Loucy (cell line): ENCODE results near the gene RALGAPA1.

Experiments
- H2AFZ ChIP-seq: fragments of 200-600 bp; sonication (generic); 2 replicates; pipeline ENCODE4 v1.6.0; 2016; ENCODE audit warnings: antibody characterized with exemption, mild to moderate bottlenecking, low read length, moderate library complexity
- H3F3A ChIP-seq: fragments of 200-600 bp; 2 replicates; pipeline ENCODE4 v1.6.0; 2016; ENCODE audit warnings: antibody characterized with exemption, low read depth, mild to moderate bottlenecking
- H3K27me3 ChIP-seq: fragments of 200-600 bp; sonication (generic); 2 replicates; pipeline ENCODE4 v1.6.1; 2014; ENCODE audit warnings: low read length, mild to moderate bottlenecking; ENCODE audit not compliant: insufficient read depth, poor library complexity, severe bottlenecking
- H3K36me3 ChIP-seq: fragments of 200-600 bp; sonication (generic); 2 replicates; pipeline ENCODE4 v1.6.1; 2016; ENCODE audit warnings: low read length; ENCODE audit not compliant: insufficient read depth
- H3K4me1 ChIP-seq: fragments of 200-600 bp; sonication (generic); 2 replicates; pipeline ENCODE4 v1.5.1; 2014; ENCODE audit warnings: low read length, mild to moderate bottlenecking; ENCODE audit not compliant: insufficient read depth, poor library complexity, severe bottlenecking
- H3K4me2 ChIP-seq: fragments of 200-600 bp; sonication (generic); 2 replicates; pipeline ENCODE4 v1.6.0; 2014; ENCODE audit warnings: antibody characterized with exemption, low read length, low read depth, mild to moderate bottlenecking; ENCODE audit not compliant: poor library complexity, severe bottlenecking
- H3K4me3 ChIP-seq: fragments of 200-600 bp; sonication (generic); 2 replicates; pipeline ENCODE4 v1.5.1; 2014; ENCODE audit warnings: low read length, mild to moderate bottlenecking, mixed read lengths; ENCODE audit not compliant: poor library complexity, severe bottlenecking
- H3K79me2 ChIP-seq: fragments of 200-600 bp; sonication (generic); 2 replicates; pipeline ENCODE4 v1.6.1; 2014; ENCODE audit warnings: low read length; ENCODE audit not compliant: insufficient read depth
- H3K9ac ChIP-seq: fragments of 200-600 bp; sonication (generic); 2 replicates; pipeline ENCODE4 v1.6.0; 2014; ENCODE audit warnings: mild to moderate bottlenecking, low read depth, low read length, moderate library complexity; ENCODE audit not compliant: poor library complexity, severe bottlenecking
- H3K9me2 ChIP-seq: fragments of 200-600 bp; sonication (generic); replicated peaks from 2 replicates; pipeline ENCODE4 v1.6.1; 2016; ENCODE audit warnings: low read depth, low read length, mixed read lengths
- H3K9me3 ChIP-seq: fragments of 200-600 bp; sonication (generic); 2 replicates; pipeline ENCODE4 v1.6.1; 2014; ENCODE audit warnings: mild to moderate bottlenecking, antibody characterized with exemption, low read length, low read depth; ENCODE audit not compliant: insufficient read depth
- H4K20me1 ChIP-seq: fragments of 200-600 bp; sonication (generic); 2 replicates; pipeline ENCODE4 v1.6.0; 2014; ENCODE audit warnings: antibody characterized with exemption, low read length, mild to moderate bottlenecking; ENCODE audit not compliant: insufficient read depth, poor library complexity, severe bottlenecking
- EZH2phosphoT487 ChIP-seq: fragments of 200-600 bp; IDR thresholded peaks from 2 replicates; pipeline ENCODE4 v1.6.1; 2018; ENCODE audit warnings: antibody characterized with exemption, mild to moderate bottlenecking, moderate library complexity, borderline replicate concordance
- TF ChIP-seq, protein P1 (sequence below): fragments of 200-600 bp; sonication (generic); conservative IDR thresholded peaks from 2 replicates; pipeline ENCODE4 v1.5.1; 2014; ENCODE audit warnings: mild to moderate bottlenecking, antibody characterized with exemption, low read length

The RALGAPA1 gene

DNA sequence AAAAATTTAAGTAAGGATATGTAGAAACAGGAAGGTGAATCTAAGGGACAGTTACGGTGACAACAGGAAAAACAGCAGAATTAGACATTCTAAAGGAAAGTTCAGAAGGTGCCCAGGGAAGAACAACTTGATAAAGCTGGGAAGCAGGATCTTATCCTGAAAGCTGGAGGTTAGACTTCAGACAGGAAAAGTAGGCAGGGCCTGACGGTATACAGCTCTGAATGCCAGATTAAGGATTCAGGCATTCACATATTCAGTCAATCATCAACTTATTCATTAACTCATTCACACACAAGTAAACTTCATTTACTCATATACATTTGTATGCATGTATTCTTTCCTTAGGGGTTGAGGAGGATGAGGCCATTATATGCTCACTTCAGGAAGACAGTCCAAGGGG lies 81.3 kb downstream of the RALGAPA1 start:
- Histone ChIP-seq H2AFZ (no peak overlapping the region), H3K27me3 (no peaks in the 10 kb centered on the region), H3K79me2 (no peaks in the 10 kb centered on the region), H3K36me3 (no peaks in the 10 kb centered on the region), H3K4me2 (no peak overlapping the region), H3K9me3 (no peaks in the 10 kb centered on the region), H3F3A (no peaks in the 10 kb centered on the region), H3K4me3 (no peak overlapping the region), H3K9me2 (no peaks in the 10 kb centered on the region), H3K9ac (no peak overlapping the region), H4K20me1 (no peaks in the 10 kb centered on the region), H3K4me1 (no peaks in the 10 kb centered on the region)
- TF ChIP-seq, protein P1, sequence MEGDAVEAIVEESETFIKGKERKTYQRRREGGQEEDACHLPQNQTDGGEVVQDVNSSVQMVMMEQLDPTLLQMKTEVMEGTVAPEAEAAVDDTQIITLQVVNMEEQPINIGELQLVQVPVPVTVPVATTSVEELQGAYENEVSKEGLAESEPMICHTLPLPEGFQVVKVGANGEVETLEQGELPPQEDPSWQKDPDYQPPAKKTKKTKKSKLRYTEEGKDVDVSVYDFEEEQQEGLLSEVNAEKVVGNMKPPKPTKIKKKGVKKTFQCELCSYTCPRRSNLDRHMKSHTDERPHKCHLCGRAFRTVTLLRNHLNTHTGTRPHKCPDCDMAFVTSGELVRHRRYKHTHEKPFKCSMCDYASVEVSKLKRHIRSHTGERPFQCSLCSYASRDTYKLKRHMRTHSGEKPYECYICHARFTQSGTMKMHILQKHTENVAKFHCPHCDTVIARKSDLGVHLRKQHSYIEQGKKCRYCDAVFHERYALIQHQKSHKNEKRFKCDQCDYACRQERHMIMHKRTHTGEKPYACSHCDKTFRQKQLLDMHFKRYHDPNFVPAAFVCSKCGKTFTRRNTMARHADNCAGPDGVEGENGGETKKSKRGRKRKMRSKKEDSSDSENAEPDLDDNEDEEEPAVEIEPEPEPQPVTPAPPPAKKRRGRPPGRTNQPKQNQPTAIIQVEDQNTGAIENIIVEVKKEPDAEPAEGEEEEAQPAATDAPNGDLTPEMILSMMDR: no peak
- no peak for TF ChIP-seq EZH2phosphoT487

DNA sequence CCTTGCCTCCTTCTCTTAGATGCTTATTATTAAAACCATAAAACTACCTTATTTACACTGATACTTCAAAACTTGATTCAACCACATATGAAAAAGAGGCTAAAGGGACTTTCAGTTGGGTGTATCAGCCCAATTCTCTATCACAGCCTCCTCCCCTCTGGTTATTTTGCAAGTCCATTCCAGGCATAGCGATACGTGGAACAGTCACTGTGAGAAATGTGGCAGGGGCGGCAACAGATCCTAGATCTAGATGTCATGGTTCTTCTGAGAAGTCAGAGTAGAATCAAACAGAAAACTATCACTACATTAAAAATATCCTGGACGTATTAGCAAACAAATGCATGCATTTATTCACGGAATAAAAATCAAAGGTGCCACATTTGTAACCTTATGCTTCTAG lies 83.2 kb downstream of the RALGAPA1 start:
- TF ChIP-seq, protein P1: no peak
- no peak for TF ChIP-seq EZH2phosphoT487
- no peak overlapping the region for H3K9ac ChIP-seq
- H3K4me3 ChIP-seq: no peak overlapping the region
- H3K4me1 ChIP-seq: no peaks in the 10 kb centered on the region
- H3F3A ChIP-seq: no peaks in the 10 kb centered on the region
- H3K27me3 ChIP-seq: no peaks in the 10 kb centered on the region
- no peaks in the 10 kb centered on the region for H3K36me3 ChIP-seq
- H3K4me2 ChIP-seq: no peak overlapping the region
- no peak overlapping the region for H2AFZ ChIP-seq
- no peaks in the 10 kb centered on the region for H3K79me2 ChIP-seq
- no peaks in the 10 kb centered on the region for H4K20me1 ChIP-seq
- H3K9me3 ChIP-seq: no peaks in the 10 kb centered on the region
- H3K9me2 ChIP-seq: no peaks in the 10 kb centered on the region

GRCh38 chr14:35715079-35715478 lies 94.0 kb downstream of the RALGAPA1 start:
- H3K9me3 ChIP-seq: no peaks in the 10 kb centered on the region
- H3K9me2 ChIP-seq: no peaks in the 10 kb centered on the region
- H3F3A ChIP-seq: no peaks in the 10 kb centered on the region
- no peak overlapping the region for H3K9ac ChIP-seq
- TF ChIP-seq, protein P1: no peak
- no peak for TF ChIP-seq EZH2phosphoT487
- H3K4me1 ChIP-seq: no peaks in the 10 kb centered on the region
- H3K4me3 ChIP-seq: no peak overlapping the region
- no peak overlapping the region for H3K4me2 ChIP-seq
- H2AFZ ChIP-seq: no peak overlapping the region
- H4K20me1 ChIP-seq: no peaks in the 10 kb centered on the region
- no peaks in the 10 kb centered on the region for H3K36me3 ChIP-seq
- H3K79me2 ChIP-seq: no peaks in the 10 kb centered on the region
- H3K27me3 ChIP-seq: no peaks in the 10 kb centered on the region
